Activated effector memory CD4-positive, alpha-beta T cell treated with Interleukin-2 at 50 U/mL for 16 hours (primary cell): ENCODE data around the gene NFKB1.
"Not testable (repeated sequence)": the region's sequence is repeated elsewhere in the genome, so short reads cannot be mapped to it uniquely, and the experiment has no call there.

Source experiments
- DNase-seq: peaks from one replicate; pipeline ENCODE4 v3.0.0-alpha.2; 2020

The NFKB1 gene, protein sequence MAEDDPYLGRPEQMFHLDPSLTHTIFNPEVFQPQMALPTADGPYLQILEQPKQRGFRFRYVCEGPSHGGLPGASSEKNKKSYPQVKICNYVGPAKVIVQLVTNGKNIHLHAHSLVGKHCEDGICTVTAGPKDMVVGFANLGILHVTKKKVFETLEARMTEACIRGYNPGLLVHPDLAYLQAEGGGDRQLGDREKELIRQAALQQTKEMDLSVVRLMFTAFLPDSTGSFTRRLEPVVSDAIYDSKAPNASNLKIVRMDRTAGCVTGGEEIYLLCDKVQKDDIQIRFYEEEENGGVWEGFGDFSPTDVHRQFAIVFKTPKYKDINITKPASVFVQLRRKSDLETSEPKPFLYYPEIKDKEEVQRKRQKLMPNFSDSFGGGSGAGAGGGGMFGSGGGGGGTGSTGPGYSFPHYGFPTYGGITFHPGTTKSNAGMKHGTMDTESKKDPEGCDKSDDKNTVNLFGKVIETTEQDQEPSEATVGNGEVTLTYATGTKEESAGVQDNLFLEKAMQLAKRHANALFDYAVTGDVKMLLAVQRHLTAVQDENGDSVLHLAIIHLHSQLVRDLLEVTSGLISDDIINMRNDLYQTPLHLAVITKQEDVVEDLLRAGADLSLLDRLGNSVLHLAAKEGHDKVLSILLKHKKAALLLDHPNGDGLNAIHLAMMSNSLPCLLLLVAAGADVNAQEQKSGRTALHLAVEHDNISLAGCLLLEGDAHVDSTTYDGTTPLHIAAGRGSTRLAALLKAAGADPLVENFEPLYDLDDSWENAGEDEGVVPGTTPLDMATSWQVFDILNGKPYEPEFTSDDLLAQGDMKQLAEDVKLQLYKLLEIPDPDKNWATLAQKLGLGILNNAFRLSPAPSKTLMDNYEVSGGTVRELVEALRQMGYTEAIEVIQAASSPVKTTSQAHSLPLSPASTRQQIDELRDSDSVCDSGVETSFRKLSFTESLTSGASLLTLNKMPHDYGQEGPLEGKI

DNA sequence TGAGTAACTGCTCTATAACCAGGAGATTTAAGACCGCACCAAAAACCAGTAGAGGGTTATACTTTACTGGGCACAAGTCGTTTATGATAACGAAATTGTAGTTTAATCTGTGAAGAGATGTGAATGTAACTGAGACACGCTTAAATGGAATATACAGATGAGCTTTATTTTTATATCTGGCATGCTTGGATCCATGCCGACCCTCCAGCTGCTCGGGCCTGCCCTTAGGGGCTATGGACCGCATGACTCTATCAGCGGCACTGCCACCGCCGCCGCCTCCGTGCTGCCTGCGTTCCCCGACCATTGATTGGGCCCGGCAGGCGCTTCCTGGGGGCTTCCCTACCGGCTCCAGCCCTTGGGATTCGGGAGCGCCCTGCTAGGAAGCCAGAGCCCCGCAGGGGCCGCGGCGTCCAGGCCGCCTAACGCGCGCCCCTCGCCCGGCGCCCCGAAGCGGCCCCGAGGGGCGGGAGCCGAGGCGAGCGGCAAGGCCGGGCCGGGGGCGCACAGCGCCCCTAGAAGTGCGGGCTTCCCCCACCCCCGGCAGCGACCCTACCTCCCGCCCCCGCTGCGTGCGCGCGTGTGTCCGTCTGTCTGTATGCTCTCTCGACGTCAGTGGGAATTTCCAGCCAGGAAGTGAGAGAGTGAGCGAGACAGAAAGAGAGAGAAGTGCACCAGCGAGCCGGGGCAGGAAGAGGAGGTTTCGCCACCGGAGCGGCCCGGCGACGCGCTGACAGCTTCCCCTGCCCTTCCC lies at the start of gene NFKB1:
TSS of gene NFKB1 (plus strand) at position 664 of the 751 bp plus-strand sequence. CDS start 24,160 bp downstream, outside the sequence.
- peak; percentile 64 for DNase-seq

DNA sequence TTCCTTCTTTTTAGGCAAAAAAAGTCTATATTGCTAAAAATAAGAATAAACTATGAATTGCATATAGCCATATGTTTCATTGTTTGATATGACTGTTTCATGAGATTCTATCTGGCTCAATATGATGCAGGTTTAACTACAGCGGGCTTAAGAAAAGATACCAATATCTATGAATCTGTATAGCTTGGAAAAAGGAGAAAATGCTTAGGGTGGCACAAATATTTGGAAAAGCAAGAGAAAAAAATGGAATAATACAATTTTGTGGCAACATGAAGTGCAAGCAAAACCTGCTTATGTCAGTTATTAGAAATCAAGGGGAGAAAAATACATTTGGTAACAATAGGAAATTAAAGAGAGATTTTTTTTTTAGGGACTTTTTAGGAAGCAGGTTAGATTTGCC lies 48.3 kb upstream of the NFKB1 start:
- DNase-seq = no peak

DNA sequence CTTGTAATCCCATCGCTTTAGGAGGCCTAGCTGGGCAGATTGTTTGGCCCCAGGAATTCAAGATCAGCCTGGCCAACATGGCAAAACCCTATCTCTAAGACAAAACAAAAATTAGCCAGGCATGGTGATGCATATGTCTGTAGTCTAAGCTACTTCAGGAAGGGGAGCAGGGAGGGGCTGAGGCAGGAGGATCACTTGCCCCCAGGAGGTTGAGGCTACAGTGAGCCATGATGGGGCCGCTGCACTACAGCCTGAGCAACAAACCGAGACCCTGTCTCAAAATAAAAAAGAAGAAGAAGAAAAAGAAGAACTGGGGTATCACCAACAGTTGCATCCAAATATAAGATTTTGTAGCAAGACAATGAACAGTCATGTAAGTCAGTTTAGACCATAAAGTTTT lies 47.3 kb upstream of the NFKB1 start:
- no peak for DNase-seq

DNA sequence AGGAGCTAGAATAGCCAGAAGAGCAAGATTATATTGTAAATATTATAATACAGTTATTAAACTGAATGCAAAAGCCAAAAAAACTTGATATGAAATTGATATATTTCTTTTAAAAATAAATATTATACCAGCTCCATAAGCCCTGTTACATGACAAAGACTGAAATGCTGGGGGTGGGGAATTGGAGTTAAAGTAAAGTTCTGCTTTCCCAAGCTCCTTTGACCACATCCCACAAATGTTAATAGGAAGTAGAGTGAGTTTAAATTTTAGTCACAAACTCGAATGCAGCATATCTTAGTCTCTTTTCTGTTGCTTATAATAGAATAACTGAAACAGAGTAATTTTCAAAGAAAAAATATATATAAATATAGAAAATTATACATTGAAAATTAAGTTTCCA lies 46.9 kb upstream of the NFKB1 start:
- DNase-seq = no peak

DNA sequence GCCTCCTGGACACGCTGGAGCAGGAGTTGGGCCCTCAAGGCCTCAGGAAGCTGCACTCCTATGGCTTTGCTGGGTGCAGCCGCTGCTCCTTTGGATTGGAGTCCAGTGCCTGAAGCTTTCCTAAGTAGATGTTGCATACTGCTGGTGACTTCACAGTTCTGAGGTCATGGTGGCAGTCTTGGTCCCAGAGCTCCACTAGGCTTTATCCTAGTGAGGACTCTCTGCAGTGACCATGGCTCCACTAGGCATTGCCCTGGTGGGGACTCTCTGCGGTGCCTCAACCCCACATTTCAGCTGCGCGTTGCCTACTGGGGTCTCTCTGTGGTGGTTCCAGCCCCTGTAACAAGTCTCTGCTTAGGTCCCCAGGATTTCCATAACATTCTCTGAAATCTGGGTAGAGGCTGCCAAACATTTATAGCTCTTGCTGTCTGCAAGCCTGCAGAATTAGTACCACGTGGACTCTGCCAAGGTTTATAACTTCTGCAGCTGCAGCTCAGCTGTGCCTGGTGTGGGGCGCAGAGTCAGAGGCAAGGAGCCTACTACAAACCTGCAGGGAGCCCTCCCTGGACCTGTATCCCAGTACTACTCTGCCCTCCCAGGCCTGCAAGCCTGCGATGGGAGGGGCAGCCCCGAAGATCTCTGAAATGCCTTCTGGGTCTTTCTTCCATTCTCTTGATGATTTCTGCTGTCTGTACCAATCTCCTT lies 46.0 kb upstream of the NFKB1 start:
- DNase-seq = no peak

DNA sequence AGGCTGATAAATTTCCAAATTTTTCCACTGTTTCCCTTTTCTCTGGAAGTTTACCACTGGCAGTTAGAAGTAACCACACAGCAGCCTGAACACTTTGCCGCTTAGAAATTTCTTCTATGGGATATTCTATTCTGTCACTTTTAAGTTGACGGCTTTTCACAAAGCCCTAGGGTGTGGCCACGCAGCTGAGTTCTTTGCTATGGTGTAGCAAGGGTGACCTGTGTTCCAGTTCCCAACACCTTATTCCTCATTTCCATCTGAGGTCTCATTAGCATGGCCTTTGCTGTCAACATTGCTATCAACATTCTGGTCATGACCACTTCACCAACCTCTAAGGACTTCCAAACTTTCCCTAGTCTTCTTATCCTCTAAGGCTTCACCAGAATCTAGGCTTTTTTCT lies 45.4 kb upstream of the NFKB1 start:
- DNase-seq = no peak

DNA sequence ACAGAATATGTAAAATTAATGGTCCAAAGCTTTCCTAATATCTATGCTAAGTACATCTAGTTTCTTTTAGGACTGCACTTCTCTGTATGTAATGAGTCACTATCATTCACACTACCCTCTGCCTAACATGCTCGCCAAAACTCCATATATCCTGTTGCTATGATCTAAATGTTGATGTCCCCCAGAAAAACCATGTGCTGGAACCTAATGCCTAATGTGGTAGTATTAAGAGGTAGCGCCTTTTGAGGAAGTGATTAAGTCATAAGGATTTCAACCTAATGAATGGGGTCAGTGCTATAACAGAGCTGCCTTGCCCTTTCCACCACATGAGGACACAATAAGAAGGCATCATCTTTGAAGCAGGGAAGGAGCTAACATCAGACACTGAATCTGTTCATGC lies 34.9 kb upstream of the NFKB1 start:
- DNase-seq = no peak

DNA sequence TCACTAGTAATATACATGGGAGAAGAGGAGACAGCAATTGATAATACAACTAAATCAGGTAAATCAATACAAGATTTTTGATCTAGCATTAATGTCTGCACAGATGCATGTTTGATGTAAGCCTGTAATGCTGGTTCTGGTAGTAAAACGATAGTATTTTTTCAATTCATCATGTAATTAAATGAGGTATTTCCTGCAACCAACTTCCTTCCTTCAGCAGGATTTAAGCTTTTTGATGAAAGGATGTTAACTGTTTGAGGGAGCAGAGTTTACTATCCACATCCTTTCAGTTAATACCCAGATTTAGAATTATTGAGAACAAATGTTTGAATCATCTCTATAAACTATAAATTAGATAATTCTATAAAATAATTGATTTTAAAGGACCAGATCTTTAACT lies 31.4 kb upstream of the NFKB1 start:
- no peak for DNase-seq

DNA sequence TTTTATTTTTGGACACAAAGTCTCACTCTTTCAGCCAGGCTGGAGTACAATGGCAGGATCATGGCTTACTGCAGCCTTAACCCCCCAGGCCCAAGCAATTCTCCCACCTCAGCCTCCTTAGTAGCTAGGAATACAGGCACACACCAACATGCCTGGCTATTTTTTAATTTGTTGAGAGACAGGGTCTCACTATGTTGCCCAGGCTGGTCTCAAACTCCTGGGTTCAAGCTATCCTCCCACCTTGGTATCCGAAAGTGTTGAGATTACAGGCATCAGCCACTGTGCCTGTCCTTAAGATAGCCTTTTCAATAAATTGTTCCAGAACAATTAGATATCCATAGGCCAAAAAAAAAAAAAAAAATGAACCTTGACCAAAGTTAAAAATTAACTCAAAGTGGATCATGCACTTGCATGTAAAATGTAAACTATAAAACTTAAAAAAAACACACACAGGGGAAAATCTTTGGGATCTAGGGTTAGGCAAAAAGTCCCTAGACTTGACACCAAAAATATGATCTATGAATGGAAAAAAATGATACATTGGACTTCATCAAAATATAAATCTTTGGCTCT lies 28.6 kb upstream of the NFKB1 start:
- no peak for DNase-seq

DNA sequence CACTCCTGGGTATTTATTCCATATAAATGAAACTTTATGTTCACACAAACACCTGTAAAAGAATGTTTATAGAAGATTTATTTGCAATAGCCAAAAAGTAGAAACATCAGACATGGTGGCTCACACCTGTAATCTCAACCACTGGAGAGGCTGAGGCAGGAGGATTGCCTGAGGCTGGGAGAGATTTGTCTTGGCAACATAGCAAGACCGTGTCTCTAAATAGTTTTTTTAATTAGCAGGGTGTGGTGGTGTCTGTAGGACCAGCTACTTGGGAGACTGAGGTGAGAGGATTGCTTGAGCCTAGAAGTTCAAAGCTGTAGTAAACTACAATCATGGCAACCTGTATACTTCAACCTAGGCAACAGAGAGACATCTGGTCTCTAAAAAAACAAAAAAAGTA lies 27.7 kb upstream of the NFKB1 start:
- DNase-seq = no peak

DNA sequence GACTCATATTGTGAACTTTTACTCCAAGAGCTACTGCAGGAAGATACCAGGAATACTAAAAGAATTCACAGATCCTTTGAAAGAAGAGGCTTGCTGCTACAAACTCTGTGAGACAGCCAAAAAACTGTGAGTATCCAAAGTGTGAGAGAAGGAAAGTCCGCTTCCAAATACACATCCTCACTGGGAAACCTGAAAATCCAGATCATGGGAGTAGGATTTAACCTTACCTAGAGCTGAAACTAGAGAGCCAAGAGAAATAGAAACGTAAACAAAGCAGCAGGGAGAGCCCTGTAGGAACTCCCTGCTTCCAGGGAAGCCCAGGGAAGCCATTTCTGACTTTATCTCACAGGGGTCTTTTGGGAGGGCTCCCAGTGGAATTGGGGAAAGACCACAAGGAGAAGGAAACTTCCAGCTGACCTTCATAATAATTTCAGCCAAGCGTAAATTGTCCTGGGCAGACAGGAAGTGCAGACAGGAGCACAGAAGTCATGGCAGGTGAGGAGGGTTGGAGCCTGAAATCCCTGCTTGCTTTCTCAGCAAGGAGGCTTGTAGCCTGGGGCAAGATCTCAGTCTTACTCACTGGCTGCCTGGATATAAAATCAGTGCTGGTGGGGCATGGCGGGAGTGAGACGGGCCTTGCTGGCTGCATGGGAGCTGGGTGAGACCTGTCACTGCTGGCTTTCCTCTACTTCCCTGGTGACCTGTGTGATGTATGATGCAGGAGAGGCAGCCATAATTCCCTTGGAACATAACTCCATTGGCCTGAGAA lies 26.2 kb upstream of the NFKB1 start:
- no peak for DNase-seq

DNA sequence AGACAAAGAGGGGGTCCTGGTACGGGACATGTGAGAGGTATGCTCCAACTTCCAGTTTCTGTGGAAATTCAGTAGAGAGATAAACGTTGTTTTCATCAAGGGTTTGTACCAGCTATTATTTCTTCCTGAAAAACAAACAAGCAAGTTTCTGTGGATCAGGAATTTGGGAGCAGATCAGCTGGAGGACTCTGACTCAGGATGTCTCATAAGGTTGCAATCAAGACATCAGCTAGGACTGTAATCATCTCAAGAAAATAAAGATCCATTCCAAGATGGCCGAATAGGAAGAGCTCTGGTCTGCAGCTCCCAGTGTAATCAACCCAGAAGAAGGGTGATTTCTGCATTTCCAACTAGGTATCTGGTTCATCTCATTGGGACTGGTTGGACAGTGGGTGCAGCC lies 23.5 kb upstream of the NFKB1 start:
- no peak for DNase-seq

DNA sequence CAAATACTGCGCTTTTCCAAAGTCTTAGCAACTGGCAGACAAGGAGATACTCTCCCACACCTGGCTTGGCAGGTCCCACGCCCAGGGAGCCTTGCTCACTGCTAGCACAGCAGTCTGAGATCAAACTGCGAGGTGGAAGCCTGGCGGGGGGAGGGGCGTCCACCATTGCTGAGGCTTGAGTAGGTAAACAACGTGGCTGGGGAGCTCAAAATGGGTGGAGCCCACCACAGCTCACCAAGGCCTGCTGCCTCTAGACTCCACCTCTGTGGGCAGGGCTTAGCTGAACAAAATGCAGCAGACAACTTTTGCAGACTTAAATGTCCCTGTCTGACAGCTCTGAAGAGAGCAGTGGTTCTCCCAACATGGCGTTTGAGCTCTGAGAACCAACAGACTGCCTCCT lies 23.0 kb upstream of the NFKB1 start:
- no peak for DNase-seq

DNA sequence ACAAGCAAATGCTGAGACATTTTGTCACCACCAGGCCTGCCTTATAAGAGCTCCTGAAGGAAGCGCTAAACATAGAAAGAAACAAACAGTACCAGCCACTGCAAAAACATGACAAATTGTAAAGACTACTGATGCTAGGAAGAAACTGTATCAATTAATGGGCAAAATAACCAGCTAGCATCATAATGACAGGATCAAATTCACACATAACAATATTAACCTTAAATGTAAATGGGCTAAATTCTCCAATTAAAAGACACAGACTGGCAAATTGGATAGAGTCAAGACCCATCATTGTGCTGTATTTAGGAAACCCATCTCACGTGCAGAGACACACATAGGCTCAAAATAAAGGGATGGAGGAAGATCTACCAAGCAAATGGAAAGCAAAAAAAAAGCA lies 21.3 kb upstream of the NFKB1 start:
- DNase-seq = not testable (repeated sequence)

DNA sequence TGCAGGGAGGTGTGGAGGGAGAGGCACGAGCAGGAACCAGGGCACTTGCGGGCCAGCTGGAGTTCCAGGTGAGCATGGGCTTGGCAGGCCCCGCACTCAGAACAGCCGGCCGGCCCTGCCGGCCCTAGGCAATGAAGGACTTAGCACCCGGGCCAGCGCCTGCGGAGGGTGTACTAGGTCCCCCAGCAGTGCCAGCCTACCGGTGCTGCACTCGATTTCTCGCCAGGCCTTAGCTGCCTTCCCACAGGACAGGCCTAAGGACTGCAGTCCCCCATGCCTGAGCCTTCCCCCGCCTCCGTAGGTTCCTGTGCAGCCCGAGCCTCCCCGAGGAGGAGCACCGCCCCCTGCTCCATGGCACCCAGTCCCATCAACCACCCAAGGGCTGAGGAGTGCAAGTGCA lies 18.0 kb upstream of the NFKB1 start:
- DNase-seq = no peak

DNA sequence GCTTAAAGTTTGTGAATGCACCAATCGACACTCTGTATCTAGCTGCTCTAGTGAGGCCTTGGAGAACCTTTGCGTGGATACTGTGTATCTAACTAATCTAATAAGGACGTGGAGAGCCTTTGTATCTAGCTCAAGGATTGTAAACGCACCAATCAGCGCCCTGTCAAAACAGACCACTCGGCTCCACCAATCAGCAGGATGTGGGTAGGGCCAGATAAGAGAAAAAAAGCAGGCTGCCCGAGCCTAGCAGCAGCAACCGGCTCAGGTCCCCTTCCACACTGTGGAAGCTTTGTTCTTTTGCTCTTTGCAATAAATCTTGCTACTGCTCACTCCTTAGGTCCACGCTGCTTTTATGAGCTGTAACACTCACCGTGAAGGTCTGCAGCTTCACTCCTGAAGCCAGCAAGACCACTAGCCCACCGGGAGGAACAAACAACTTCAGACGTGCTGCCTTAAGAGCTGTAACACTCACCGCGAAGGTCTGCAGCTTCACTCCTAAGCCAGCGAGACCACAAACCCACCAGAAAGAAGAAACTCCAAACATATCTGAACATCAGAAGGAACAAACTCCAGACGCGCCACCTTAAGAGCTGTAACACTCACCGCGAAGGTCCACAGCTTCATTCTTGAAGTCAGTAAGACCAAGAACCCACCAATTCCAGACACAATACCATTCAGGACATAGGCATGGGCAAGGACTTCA lies 17.0 kb upstream of the NFKB1 start:
- not testable (repeated sequence) for DNase-seq

DNA sequence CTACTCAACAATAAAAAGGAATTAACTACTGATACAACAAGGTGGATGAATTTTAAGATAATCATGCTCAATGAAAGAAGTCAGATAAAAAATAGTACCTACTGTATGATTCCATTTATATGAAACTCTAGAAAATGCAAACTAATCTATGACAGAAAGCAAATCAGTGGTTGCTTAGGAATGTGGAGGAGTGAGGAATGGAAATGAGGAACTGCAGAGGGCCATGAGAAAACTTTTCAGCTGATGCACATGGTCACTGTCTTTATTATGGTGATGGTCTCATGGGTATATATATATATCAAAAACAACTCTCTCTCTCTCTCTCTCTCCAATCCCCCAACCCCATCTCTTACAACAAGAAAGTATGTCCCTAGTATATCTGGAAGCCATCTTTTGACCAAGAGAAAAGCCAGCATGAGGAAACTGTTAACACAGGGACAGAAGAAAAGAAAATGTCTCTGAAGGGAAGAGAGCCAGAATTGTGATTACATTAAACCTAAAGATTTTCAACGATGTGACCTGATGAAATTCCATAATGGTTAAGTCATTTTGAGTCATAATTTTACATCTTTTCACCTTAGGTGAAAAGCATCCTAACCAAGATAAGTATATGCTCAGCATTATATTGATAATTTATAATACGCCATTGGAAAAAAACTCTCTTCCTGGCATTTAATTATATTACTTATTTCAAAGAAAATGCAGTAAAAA lies 8.5 kb upstream of the NFKB1 start:
- DNase-seq = no peak

DNA sequence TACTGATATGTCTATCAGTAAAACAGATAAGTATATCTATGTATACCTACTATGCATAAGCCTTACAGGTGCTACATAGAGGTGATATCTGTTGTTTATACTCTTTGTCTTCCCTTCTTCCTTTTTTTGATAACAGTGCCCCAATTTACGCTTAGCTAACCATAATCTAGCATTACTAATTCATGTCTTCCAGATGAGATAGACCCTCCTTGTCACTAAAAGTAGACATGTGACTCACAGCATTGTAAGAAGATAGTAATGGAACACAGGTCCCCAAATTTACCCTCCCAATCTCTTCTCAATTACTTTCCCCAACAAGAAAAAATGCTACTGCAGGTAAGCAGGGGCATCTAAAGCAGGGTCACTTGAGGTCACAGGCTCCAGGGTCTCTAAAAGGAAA lies 7.9 kb upstream of the NFKB1 start:
- no peak for DNase-seq

DNA sequence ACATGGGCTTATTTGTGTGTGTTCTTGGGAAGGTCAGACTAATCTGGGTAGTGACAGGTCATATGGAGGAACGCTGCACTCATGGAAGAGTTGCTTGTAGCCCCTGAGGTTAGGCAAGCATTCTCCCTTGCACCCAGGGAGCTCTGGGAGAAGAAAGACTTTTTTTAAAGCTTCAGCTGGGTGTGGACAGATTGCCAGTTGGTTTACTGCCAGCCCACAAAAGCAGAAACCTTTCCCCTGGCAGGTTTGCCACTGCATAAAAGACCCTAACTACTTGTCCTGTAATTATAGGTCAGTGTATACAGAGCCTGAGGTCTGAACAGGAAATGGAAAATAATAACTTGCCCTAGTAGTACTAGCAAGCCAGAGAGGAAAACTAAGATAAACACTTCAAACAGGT lies 7.4 kb upstream of the NFKB1 start:
- no peak for DNase-seq

DNA sequence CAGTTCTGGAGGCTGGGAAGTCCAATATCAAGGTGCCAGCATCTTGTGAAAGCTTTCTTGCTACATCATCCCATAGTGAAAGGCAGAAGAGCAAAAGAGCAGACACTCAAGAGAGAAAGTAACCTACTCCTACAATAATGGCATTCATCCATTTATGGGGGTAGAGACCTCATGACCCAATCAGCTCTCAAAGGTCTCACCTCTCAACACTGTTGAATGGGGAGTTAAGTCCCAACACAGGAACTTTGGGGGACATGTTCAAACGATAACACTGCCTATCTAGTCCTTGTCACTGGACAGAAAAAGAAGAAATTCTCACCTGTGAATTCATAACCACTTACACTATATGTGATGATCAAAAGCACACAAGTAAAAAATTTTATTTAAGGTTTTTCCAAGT lies 6.6 kb upstream of the NFKB1 start:
- DNase-seq = no peak
